Measurements from ENCODE around the gene CHMP4A.

CHMP4A gene

DNA sequence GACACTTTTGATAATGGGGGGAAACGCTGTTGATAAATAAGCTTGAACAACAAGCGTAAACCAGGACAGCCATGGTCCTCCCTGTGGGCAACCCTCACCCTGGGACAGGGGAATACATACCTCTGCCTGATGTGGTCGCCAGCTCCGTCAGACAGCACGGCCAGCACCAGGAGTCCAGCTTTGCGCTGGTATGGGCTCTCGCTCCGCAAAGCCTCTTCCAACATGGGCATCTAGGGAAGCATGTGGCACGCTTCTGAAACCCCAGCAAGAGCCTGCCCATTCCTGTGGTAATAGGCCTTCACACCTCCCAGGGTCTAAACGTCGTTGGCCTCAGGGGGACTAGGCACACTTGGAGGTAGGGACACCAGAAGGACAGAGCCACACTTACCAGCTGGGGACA lies 27.5 kb downstream of the CHMP4A start:
- TF ChIP-seq, protein P1, sequence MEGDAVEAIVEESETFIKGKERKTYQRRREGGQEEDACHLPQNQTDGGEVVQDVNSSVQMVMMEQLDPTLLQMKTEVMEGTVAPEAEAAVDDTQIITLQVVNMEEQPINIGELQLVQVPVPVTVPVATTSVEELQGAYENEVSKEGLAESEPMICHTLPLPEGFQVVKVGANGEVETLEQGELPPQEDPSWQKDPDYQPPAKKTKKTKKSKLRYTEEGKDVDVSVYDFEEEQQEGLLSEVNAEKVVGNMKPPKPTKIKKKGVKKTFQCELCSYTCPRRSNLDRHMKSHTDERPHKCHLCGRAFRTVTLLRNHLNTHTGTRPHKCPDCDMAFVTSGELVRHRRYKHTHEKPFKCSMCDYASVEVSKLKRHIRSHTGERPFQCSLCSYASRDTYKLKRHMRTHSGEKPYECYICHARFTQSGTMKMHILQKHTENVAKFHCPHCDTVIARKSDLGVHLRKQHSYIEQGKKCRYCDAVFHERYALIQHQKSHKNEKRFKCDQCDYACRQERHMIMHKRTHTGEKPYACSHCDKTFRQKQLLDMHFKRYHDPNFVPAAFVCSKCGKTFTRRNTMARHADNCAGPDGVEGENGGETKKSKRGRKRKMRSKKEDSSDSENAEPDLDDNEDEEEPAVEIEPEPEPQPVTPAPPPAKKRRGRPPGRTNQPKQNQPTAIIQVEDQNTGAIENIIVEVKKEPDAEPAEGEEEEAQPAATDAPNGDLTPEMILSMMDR (IDR thresholded peaks at IDR 0.05; ENCODE audit: control insufficient read depth, insufficient read depth, low read depth, low read length, missing control alignments): no peak
- no peak overlapping the region for H3K4me3 ChIP-seq (ENCODE audit: control insufficient read depth, low read depth, low read length)
- no peak for DNase-seq (ENCODE audit: low read depth)

DNA sequence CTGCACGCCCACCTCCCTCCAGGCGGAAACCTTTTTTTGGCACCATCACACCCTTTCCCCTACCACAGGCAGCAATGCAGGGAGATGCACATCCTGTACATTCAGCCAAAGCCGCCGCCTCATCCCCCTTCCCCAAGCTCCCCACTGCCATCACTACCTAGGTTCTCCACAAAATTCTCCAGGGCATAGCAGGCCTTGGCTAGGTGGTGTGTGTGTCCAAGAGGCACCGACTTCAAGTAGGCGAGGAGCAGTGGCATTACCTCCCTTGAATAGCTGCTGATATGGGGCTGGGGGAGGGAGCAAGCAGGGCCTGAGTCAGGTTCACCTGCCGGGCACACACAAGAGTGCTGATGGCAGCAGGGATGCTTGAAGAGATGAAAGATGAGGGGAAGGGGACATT lies 28.3 kb downstream of the CHMP4A start:
- H3K4me3 ChIP-seq (ENCODE audit: control insufficient read depth, low read depth, low read length): no peak overlapping the region
- TF ChIP-seq, protein P1 (IDR thresholded peaks at IDR 0.05; ENCODE audit: control insufficient read depth, insufficient read depth, low read depth, low read length, missing control alignments): no peak
- no peak for DNase-seq (ENCODE audit: low read depth)

DNA sequence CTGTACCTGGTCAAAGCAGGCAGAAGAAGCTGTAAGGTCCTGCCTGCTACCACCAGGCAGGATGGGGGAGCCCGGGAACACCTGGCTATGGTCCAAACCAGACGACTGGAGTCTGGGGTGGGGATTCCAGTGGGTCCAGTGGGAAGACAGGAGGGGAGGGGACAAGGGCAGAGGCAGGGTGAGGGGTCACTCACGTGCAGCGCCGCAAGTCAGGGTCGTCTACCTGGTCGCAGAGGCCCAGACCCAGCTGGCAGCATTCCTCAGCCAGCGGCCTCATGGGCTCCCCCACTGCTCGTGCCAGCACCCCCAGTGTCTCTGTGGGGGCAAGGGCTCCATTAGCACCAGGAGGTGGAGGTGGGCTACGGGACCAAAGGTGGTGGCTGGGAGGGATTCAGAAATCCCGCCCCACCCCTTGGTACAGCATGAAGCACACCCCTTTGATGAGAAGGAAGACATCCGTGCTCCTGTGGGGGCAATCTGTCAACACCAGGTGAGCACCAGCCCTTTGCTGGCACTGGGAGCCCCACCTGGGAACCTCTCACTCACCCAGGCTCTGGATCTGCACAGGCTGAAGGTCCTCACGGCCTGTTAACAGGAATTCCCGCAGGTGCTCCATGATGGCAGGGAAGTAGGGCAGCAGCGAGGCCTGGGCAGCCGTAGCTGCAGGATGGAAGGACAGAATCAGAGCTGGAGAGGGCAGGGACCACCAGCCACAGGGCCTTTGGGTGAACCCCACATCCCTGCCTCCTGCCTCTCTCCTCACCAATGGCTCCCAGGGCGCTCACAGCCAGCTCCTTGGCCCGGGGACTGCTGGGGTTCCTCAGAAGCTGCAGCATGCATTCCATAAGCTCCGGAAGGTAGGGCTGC lies 29.0 kb downstream of the CHMP4A start:
- no peak for DNase-seq (ENCODE audit: low read depth)
- H3K4me3 ChIP-seq (ENCODE audit: control insufficient read depth, low read depth, low read length): no peak overlapping the region
- TF ChIP-seq, protein P1 (IDR thresholded peaks at IDR 0.05; ENCODE audit: control insufficient read depth, insufficient read depth, low read depth, low read length, missing control alignments): no peak

DNA sequence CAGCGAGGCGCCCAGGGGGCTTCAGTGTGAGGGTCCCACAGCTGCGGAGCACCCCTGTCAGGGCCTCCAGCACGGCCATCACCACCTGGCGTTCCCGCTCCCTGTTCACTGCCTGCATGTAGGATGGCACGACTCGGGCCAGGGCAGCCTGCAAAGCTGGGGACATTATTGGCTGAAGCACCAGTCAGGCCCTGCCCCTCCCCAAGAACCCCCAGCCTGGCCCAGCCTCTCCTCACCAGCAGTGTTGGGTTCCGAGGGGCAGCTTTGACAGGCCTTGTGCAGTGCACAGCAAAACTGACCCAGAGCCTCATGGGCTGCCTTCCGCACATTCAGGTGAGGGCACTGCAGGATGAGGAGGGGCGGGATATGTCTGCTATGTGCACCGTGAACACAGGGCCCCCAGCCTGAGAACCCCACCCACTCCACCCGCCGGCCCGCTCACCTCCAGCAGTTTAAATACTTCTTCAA lies 30.2 kb downstream of the CHMP4A start:
- H3K4me3 ChIP-seq (ENCODE audit: control insufficient read depth, low read depth, low read length): no peak overlapping the region
- no peak for DNase-seq (ENCODE audit: low read depth)
- TF ChIP-seq, protein P1 (IDR thresholded peaks at IDR 0.05; ENCODE audit: control insufficient read depth, insufficient read depth, low read depth, low read length, missing control alignments): no peak

DNA sequence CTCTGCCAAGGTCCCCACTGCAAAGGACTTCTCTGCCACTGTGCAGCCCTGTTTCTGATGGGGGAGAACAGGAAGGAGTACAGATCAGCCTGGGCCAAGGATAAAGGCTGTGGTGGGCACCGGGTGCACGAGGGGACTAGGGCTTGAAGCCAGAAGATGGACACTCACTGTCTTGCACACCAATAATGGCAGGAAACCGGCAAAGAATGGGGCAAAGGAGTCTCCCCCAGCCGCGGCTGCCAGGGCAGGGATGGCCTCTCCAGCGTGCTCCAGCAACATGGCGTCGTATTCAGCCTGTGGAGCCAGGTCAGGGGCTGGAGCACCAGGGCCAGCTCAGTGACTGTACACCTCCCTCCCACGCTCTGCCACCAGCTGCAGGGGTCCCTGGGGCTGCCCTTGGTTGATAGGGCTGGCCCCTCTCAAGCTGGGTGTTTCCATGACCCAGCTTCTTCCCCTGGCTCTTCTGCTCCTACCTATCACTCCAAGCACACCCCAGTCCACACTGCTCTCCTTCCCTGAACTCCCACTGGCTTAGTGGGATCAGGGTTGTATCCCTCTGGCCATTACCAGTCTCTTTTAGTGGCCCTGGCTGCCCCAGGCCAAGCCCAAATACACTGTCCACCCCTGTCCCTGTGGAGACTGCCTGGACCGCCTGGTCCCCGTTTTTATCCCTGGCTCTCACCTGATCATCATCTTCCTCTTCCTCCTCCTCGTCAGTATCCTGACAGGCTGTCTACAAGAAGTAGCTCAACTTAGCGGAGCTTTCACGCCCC lies 31.0 kb downstream of the CHMP4A start:
- H3K4me3 ChIP-seq (ENCODE audit: control insufficient read depth, low read depth, low read length): no peak overlapping the region
- TF ChIP-seq, protein P1 (IDR thresholded peaks at IDR 0.05; ENCODE audit: control insufficient read depth, insufficient read depth, low read depth, low read length, missing control alignments): no peak
- DNase-seq (ENCODE audit: low read depth): no peak

DNA sequence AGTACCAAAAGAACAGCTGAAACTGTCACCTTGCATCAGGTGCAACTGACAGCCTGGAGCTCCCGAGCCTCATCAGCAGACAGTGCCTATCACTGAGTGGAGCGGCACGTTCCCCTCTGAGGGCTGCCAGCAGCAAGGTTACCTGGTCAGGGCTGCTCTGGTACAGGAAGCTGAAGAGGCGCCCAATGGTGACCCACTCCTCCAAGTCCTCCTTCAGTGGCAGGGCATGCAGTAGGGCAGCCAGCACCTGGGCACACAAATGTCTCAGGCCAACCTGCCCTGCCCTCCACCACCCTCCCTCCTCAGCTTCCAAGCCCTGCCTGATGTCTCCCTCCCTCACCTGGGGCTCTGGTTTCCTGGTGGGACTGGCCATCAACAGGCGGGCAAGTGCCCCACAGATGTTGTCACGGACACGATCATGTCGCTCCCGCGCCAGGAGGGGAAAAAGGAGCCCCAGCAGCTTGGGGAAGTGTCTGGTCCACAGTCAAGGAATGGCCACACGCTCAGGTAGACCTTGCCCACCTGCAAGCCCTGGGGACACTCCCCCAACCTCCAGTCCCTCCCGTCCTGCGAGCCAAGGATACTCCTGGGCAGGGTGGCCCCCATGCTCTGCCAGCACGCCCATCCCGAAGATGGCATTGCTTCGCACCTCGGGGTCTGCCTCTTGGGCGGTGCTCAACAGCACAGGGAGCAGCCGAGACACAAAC lies 31.8 kb downstream of the CHMP4A start:
- no peak overlapping the region for H3K4me3 ChIP-seq (ENCODE audit: control insufficient read depth, low read depth, low read length)
- TF ChIP-seq, protein P1 (IDR thresholded peaks at IDR 0.05; ENCODE audit: control insufficient read depth, insufficient read depth, low read depth, low read length, missing control alignments): no peak
- no peak for DNase-seq (ENCODE audit: low read depth)

All from AG09309 (cell line).